H1 (cell line): ENCODE results near the gene ARHGAP27. TPM values are rescaled to one million over a fixed set of nuclear protein-coding genes. Genes with fewer than 3 reads are reported as not detected.

ENCODE experiments used
- CTCF ChIA-PET: fragments of 300-600 bp; sonication (Branson Sonifier 250); formaldehyde crosslinking; loops from one replicate; lab custom pipeline; 2021; ENCODE audit not compliant: partially characterized antibody; lab: Charles Lee
- POLR2A ChIA-PET: fragments of 300-600 bp; sonication (Branson Sonifier 250); formaldehyde crosslinking; loops from one replicate; lab custom pipeline; 2021; ENCODE audit warnings: inconsistent platforms; ENCODE audit not compliant: partially characterized antibody; lab: Charles Lee
- DNase-seq, 2 experiments: peaks; one replicate each; pipeline versions ENCODE4 v3.0.0 to v3.0.0-alpha.2; 2010 to 2022; ENCODE audit warnings: low spot score in 2 of 2, low read depth in 1 of 2, mixed read lengths in 1 of 2
- FAIRE-seq: peaks from 2 replicates; lab custom pipeline; 2011; peaks lifted over from hg19 to GRCh38; lab: Jason Lieb, UNC
- H2AFZ ChIP-seq: 2 replicates; pipeline ENCODE4 v1.8.1; 2012; ENCODE audit warnings: low read length, inconsistent platforms
- H2AK5ac ChIP-seq: 2 replicates; pipeline ENCODE4 v1.6.1; 2013; ENCODE audit warnings: low read depth, low read length
- H2BK120ac ChIP-seq: replicated peaks from 2 replicates; pipeline ENCODE3; 2013; ENCODE audit warnings: low read depth, low read length, inconsistent platforms
- H2BK12ac ChIP-seq: 2 replicates; pipeline ENCODE4 v1.6.1; 2013; ENCODE audit warnings: low read depth, low read length
- H2BK15ac ChIP-seq: 2 replicates; pipeline ENCODE4 v1.6.1; 2013; ENCODE audit warnings: low read length
- H2BK20ac ChIP-seq: 2 replicates; pipeline ENCODE4 v1.6.1; 2013; ENCODE audit warnings: low read length
- H2BK5ac ChIP-seq: 2 replicates; pipeline ENCODE4 v1.6.1; 2013; ENCODE audit warnings: low read depth, low read length
- H3K14ac ChIP-seq: 2 replicates; pipeline ENCODE4 v1.6.1; 2013; ENCODE audit warnings: inconsistent platforms; ENCODE audit not compliant: insufficient read length
- H3K18ac ChIP-seq: 2 replicates; pipeline ENCODE4 v1.6.1; 2013; ENCODE audit warnings: low read length; ENCODE audit errors: extremely low read depth
- H3K23ac ChIP-seq: 2 replicates; pipeline ENCODE4 v1.6.1; 2013; ENCODE audit warnings: inconsistent platforms; ENCODE audit not compliant: insufficient read length
- H3K23me2 ChIP-seq: 2 replicates; pipeline ENCODE4 v1.6.1; 2013; ENCODE audit warnings: low read depth, low read length
- H3K27ac ChIP-seq: 2 replicates; pipeline ENCODE4 v1.6.1; 2011; ENCODE audit warnings: low read depth, low read length, inconsistent platforms
- H3K27me3 ChIP-seq, 4 experiments: replicated peaks in 1 of 4; 1 replicate in 1 of 4; 2 replicates in 3 of 4; pipeline versions ENCODE4 v1.6.1 to v1.8.1; 2011 to 2013; ENCODE audit warnings: low read length in 3 of 4, mild to moderate bottlenecking in 3 of 4, inconsistent platforms in 2 of 4, mixed read lengths in 2 of 4, moderate library complexity in 1 of 4; ENCODE audit not compliant: control insufficient read depth in 3 of 4, insufficient read depth in 3 of 4; ENCODE audit errors: extremely low read depth in 1 of 4
- H3K36me3 ChIP-seq, 4 experiments: 2 replicates each; pipeline versions ENCODE4 v1.6.1 to v1.8.1; 2011 to 2013; ENCODE audit warnings: mild to moderate bottlenecking in 4 of 4, low read length in 3 of 4, moderate library complexity in 2 of 4, control low read depth in 1 of 4, inconsistent platforms in 1 of 4; ENCODE audit not compliant: insufficient read depth in 4 of 4, control insufficient read depth in 2 of 4
- H3K4ac ChIP-seq: replicated peaks from 2 replicates; pipeline ENCODE3; 2013; ENCODE audit warnings: low read length, low read depth, mixed read lengths, inconsistent platforms; ENCODE audit not compliant: insufficient read length
- H3K4me1 ChIP-seq, 4 experiments: replicated peaks in 1 of 4; 1 replicate in 1 of 4; 2 replicates in 3 of 4; pipeline versions ENCODE4 v1.6.1 to v1.8.1; 2011 to 2013; ENCODE audit warnings: low read length in 3 of 4, inconsistent platforms in 2 of 4, mixed read lengths in 1 of 4; ENCODE audit not compliant: insufficient read depth in 4 of 4, control insufficient read depth in 3 of 4
- H3K4me2 ChIP-seq, 2 experiments: 2 replicates each; pipeline versions ENCODE4 v1.6.1 to v1.8.1; 2011 to 2013; ENCODE audit warnings: low read depth in 2 of 2, low read length in 2 of 2, control low read depth in 1 of 2, inconsistent platforms in 1 of 2, mild to moderate bottlenecking in 1 of 2; ENCODE audit not compliant: insufficient read depth in 1 of 2
- H3K4me3 ChIP-seq, 4 experiments: fragments of 200-600, 300-600 bp in 1 of 4; sonication (generic), shearing (Covaris generic), sonication (Bioruptor Twin) in 1 of 4; 2 replicates each; pipeline versions ENCODE4 v1.5.1 to v1.8.1; 2011 to 2016; ENCODE audit warnings: low read length in 4 of 4, low read depth in 3 of 4, control low read depth in 2 of 4, inconsistent platforms in 2 of 4, mild to moderate bottlenecking in 2 of 4, mixed read lengths in 1 of 4, moderate library complexity in 1 of 4; ENCODE audit not compliant: insufficient read depth in 2 of 4; ENCODE audit errors: extremely low read depth in 1 of 4
- H3K56ac ChIP-seq: replicated peaks from 2 replicates; pipeline ENCODE3; 2013; ENCODE audit warnings: low read depth, mild to moderate bottlenecking, mixed read lengths, low read length, inconsistent platforms; ENCODE audit not compliant: insufficient read length
- H3K79me1 ChIP-seq: 2 replicates; pipeline ENCODE4 v1.6.1; 2013; ENCODE audit warnings: low read depth, low read length, control low read depth
- H3K79me2 ChIP-seq, 2 experiments: 2 replicates each; pipeline versions ENCODE4 v1.6.1 to v1.8.1; 2012 to 2013; ENCODE audit warnings: low read length in 2 of 2, mild to moderate bottlenecking in 2 of 2, inconsistent platforms in 1 of 2; ENCODE audit not compliant: insufficient read depth in 2 of 2, control insufficient read depth in 1 of 2
- H3K9ac ChIP-seq, 4 experiments: replicated peaks in 1 of 4; 1 replicate in 1 of 4; 2 replicates in 3 of 4; pipeline versions ENCODE4 v1.6.1 to v1.8.1; 2011 to 2013; ENCODE audit warnings: low read depth in 3 of 4, low read length in 3 of 4, control low read depth in 2 of 4, mild to moderate bottlenecking in 2 of 4, moderate library complexity in 2 of 4, inconsistent platforms in 1 of 4; ENCODE audit errors: extremely low read depth in 1 of 4
- H3K9me3 ChIP-seq, 2 experiments: 2 replicates each; pipeline versions ENCODE4 v1.6.1 to v1.8.1; 2012 to 2013; ENCODE audit warnings: mild to moderate bottlenecking in 2 of 2, moderate library complexity in 2 of 2, control low read depth in 1 of 2, inconsistent platforms in 1 of 2, low read depth in 1 of 2, low read length in 1 of 2, mixed read lengths in 1 of 2; ENCODE audit not compliant: insufficient read depth in 2 of 2
- H4K20me1 ChIP-seq, 2 experiments: replicated peaks in 1 of 2; 2 replicates each; pipeline versions ENCODE3 to v1.8.1; 2011 to 2013; ENCODE audit warnings: inconsistent platforms in 2 of 2, low read length in 2 of 2, mild to moderate bottlenecking in 1 of 2; ENCODE audit not compliant: insufficient read depth in 2 of 2, control insufficient read depth in 1 of 2
- H4K5ac ChIP-seq: 2 replicates; pipeline ENCODE4 v1.6.1; 2013; ENCODE audit warnings: low read length, low read depth, mixed read lengths, inconsistent platforms; ENCODE audit not compliant: insufficient read length
- H4K8ac ChIP-seq: 2 replicates; pipeline ENCODE4 v1.8.0; 2013; ENCODE audit warnings: mild to moderate bottlenecking, moderate library complexity, low read length, inconsistent platforms; ENCODE audit not compliant: insufficient read depth; ENCODE audit errors: extremely low read depth
- H4K91ac ChIP-seq: replicated peaks from 2 replicates; pipeline ENCODE3; 2013; ENCODE audit warnings: low read length, mixed read lengths, inconsistent platforms; ENCODE audit not compliant: insufficient read length
- CHD1 ChIP-seq: IDR thresholded peaks from 2 replicates; pipeline ENCODE4 v1.6.1; 2012; ENCODE audit warnings: low read depth, low read length, improper control_type of control experiment
- HDAC2 ChIP-seq, 2 experiments: fragments of 300-600 bp in 1 of 2; sonication (generic) in 1 of 2; IDR thresholded peaks; 2 replicates each; pipeline ENCODE4 v1.6.1; 2011 to 2012; ENCODE audit warnings: low read depth in 2 of 2, low read length in 2 of 2, mild to moderate bottlenecking in 2 of 2, moderate library complexity in 2 of 2, borderline replicate concordance in 1 of 2, inconsistent platforms in 1 of 2
- KDM1A ChIP-seq: fragments of 200-600, 300-600 bp; sonication (generic); IDR thresholded peaks from 2 replicates; pipeline ENCODE4 v1.7.1; 2016; ENCODE audit warnings: mild to moderate bottlenecking, low read length, borderline replicate concordance
- MAFK ChIP-seq: IDR thresholded peaks from 2 replicates; pipeline ENCODE4 v1.6.1; 2012; ENCODE audit warnings: low read depth, mild to moderate bottlenecking, improper control_type of control experiment, low read length
- NRF1 ChIP-seq: IDR thresholded peaks from 2 replicates; pipeline ENCODE4 v1.6.1; 2011; ENCODE audit warnings: mild to moderate bottlenecking, low read depth, low read length, improper control_type of control experiment
- PHF8 ChIP-seq: fragments of 200-600 bp; sonication (generic); conservative IDR thresholded peaks from 2 replicates; pipeline ENCODE4 v1.7.1; 2012; ENCODE audit warnings: low read depth, mild to moderate bottlenecking, inconsistent platforms, low read length, moderate library complexity
- SP2 ChIP-seq: IDR thresholded peaks from 2 replicates; pipeline ENCODE4 v1.6.1; 2012; ENCODE audit warnings: mild to moderate bottlenecking, low read length, inconsistent platforms
- TCF12 ChIP-seq: IDR thresholded peaks from 2 replicates; pipeline ENCODE4 v1.6.1; 2011; ENCODE audit warnings: low read depth, mild to moderate bottlenecking, low read length
- WGBS, 2 experiments: shearing (Covaris generic) in 1 of 2; methylation state at CpG; one replicate each; pipeline versions ENCODE4 v1.1.6 to v1.1.7; 2013 to 2015; ENCODE audit warnings: low lambda C conversion rate in 2 of 2, mixed read lengths in 2 of 2, inconsistent platforms in 1 of 2, low coverage in 1 of 2, missing lambda C conversion rate in 1 of 2; ENCODE audit not compliant: insufficient replicate concordance in 2 of 2, insufficient coverage in 1 of 2, insufficient read length in 1 of 2; ENCODE audit errors: extremely low coverage in 1 of 2, missing lambda C conversion rate in 1 of 2; 5-methylcytosine and 5-hydroxymethylcytosine counted together
- polyA plus RNA-seq, 7 experiments: library from polyadenylated mRNA; depleted of rRNA in 3 of 7; stranded (reverse) in 5 of 7; unstranded in 2 of 7; fragments of >200 nt in 5 of 7; fragments of 200-250 nt in 2 of 7; gene quantifications; 1 replicate in 5 of 7; 2 replicates in 1 of 7; 4 replicates in 1 of 7; pipeline versions ENCODE4 v1.2.1 to v1.2.3, GENCODE V29; 2011 to 2013; ENCODE audit warnings: missing spikeins in 2 of 7, mixed read lengths in 2 of 7
- total RNA-seq: library from RNA; stranded (reverse); fragmentation: NEBNext Ultra II Directional; extraction: Animal tissue kit (Norgen Biotek cat#: 25700); gene quantifications from 2 replicates; pipeline ENCODE4 v1.2.1, GENCODE V29; 2021
- TF ChIP-seq, protein P1 (sequence below): IDR thresholded peaks from 2 replicates; pipeline ENCODE4 v1.6.1; 2012; ENCODE audit warnings: low read length, inconsistent platforms

Gene ARHGAP27
- total and polyA plus RNA-seq, 2 of the 8 experiments (the other 6 are each of a cell fraction or from before 2014, with no cell fraction given), result 11.6 to 13.1 TPM

DNA sequence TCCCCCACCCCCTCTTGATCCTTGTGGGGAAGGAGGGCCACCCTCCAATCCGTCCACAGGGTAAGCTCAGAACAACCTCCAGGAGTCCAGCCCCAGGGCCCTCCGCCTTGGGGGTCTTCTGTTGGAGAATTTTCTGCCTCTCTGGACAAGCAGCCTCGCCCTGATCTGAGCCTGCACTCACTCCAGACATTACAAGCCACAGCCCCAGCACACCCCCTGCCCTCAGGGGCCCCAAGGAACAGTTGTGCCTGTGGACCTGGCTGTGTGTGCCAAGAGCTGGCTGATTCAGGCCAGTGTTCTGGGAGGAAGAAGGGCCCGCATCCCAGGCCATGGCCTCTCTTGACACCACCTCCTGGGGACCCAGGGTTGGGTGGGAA is 477 bp upstream of the ARHGAP27 start:
- ChIA-PET CTCF (interaction anchor here (1.9 to 12.6 kb wide), 2 partner anchors 39 kb away, joined by 5 to 331 read pairs; no protein-coding TSS in a partner anchor), POLR2A (interaction anchor here (1.2 to 1.3 kb wide), 2 partner anchors 9 to 152 kb away, joined by 3 read pairs; no protein-coding TSS in a partner anchor)
- no peak overlapping the region for H3K14ac ChIP-seq
- H4K8ac ChIP-seq, result peak overlapping the region; percentile 53; the same call in 1 of the 2 replicates
- peaks cover 0 to 4% (median 0%) of the 10 kb centered on the region in 4 experiments; a peak in 1 of 8 replicates for H3K36me3 ChIP-seq
- no peak overlapping the region for H2BK12ac ChIP-seq
- no peak overlapping the region for H3K56ac ChIP-seq
- no peaks in the 10 kb centered on the region for H3K79me2 ChIP-seq
- H2AK5ac ChIP-seq, result no peak overlapping the region
- H3K4ac ChIP-seq, result no peak overlapping the region
- H2BK15ac ChIP-seq, result peak overlapping the region; percentile 40; the same call in 1 of the 2 replicates
- H3K4me2 ChIP-seq, result peak overlapping the region; percentile 68 to 77
- DNase-seq (no peak), FAIRE-seq (no peak)
- no peaks in the 10 kb centered on the region for H4K20me1 ChIP-seq
- H4K91ac ChIP-seq, result no peak overlapping the region
- H3K27ac ChIP-seq, result no peak overlapping the region
- H2BK20ac ChIP-seq, result no peak overlapping the region
- no peak overlapping the region for H2BK5ac ChIP-seq
- no peaks in the 10 kb centered on the region for H3K79me1 ChIP-seq
- H3K9ac ChIP-seq, result no peak overlapping the region
- 44% methylated on average over 2 of the region's 4 CpGs; no CpG with 5 or more reads in 1 of the 2 experiments for WGBS, 2 experiments
- H3K18ac ChIP-seq, result peak overlapping the region; percentile 32; the same call in 1 of the 2 replicates
- H3K4me1 ChIP-seq, result peaks cover 6 to 23% (median 19%) of the 10 kb centered on the region in 4 experiments
- peaks cover 21 to 47% (median 42%) of the 10 kb centered on the region in 4 experiments for H3K27me3 ChIP-seq
- H3K23me2 ChIP-seq, result peaks cover 24% of the 10 kb centered on the region
- no peak overlapping the region for H3K23ac ChIP-seq
- no peak overlapping the region for H4K5ac ChIP-seq
- H3K4me3 ChIP-seq, result peak overlapping the region in 2 of 4 experiments; percentile 54 to 65; a peak in 4 of 8 replicates
- no peaks in the 10 kb centered on the region for H3K9me3 ChIP-seq
- H2BK120ac ChIP-seq, result no peak overlapping the region
- H2AFZ ChIP-seq, result no peak overlapping the region
- TF ChIP-seq HDAC2 (IDR thresholded peaks at IDR 0.05; ENCODE audit: borderline replicate concordance in 1 of 2, low read depth in 2 of 2, low read length in 2 of 2), result no peak
- TF ChIP-seq PHF8, result no peak
- TF ChIP-seq SP2, result no peak
- no peak for TF ChIP-seq KDM1A
- no peak for TF ChIP-seq CHD1
- TF ChIP-seq MAFK, result no peak
- no peak for TF ChIP-seq NRF1
- TF ChIP-seq TCF12, result no peak
- TF ChIP-seq, protein P1, sequence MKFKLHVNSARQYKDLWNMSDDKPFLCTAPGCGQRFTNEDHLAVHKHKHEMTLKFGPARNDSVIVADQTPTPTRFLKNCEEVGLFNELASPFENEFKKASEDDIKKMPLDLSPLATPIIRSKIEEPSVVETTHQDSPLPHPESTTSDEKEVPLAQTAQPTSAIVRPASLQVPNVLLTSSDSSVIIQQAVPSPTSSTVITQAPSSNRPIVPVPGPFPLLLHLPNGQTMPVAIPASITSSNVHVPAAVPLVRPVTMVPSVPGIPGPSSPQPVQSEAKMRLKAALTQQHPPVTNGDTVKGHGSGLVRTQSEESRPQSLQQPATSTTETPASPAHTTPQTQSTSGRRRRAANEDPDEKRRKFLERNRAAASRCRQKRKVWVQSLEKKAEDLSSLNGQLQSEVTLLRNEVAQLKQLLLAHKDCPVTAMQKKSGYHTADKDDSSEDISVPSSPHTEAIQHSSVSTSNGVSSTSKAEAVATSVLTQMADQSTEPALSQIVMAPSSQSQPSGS, result no peak
